GOT3 (cell line): Measurements from ENCODE around the gene ING4.

Experiments used
- DNase-seq: peaks from one replicate; lab custom pipeline; 2025; ENCODE audit warnings: mixed read lengths; lab: John Stamatoyannopoulos, UW

Gene ING4

DNA sequence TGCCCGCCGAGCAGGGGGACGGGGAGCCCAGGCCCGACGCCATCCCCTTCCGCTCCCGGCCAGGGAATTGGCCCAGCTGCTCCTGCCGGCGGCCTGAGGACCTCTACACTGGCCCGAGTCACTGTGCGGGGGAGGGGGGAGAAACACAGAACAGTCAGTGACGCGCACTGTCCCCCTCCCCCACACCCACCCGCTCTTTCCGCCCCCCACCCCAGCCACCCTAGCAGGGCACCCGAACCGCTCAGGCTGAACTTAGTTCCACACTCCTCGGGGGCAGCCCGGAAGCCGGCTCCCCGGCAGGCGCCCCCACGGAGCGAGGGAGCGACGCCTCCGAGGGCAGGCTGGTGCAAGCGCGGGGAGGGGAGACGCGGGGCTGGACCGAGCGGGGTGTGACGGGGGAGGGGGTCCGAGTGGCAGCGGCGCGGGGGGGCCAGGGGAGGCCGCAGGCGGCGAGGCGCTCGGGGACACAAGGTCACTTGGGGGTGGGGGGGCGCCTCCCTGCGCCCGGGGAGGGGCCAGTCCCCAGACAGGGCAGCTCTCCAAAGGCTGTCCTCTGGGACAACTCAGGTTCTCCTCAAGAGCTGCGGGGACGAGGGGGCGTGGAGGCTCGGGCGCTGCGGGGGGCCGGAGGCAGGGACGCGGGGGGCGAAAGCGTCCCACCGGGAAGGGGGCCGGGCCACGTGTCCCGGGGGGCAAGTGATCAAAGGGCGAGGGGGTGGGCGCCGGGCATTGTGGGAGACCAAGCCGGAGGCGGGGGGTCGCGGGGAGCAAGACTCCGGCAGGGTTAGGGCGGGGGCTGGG, 56.4 kb downstream of the ING4 start:
- DNase-seq = no peak

DNA sequence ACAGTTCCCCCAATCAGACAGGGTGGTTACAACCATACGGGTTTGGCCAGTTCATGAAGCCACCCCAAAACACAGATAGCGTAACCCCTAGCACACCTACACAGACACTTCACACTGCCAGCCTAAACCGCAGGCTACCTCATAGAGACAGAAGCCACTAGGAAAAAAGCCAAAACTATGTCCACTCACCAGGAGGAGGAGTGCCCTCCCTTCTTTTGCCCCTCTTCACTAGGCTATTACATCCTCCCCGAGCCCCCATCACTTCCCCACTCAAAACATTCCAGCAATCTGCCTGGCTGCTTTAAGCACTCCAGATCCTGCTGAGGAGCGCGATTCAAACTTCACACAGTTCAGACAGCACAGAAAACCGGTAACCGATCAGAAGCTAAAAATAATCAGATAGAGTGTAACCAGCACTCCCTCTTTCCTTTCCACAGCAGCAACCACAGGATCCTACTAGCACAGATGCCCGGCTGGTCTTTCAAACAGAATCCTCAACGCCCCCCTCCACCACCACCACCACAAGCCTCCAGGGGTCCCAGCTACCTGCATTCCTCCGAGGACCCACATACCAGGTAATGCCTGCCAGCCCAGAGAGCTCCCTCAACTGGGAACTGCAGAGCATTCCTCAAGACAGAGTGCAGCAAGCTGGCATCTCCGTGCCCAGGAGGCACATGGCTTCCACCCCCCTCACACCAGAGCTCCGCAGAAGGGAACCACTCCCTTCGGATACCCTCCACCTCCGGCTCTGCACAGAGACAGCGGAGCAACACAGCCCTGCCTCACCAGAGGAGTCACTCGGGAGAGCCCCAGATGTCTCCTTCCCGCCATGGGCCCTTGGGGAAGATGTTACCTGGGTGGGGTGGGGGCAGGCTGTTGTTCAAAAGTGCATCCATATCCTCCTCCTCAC, 57.2 kb downstream of the ING4 start:
- no peak for DNase-seq

DNA sequence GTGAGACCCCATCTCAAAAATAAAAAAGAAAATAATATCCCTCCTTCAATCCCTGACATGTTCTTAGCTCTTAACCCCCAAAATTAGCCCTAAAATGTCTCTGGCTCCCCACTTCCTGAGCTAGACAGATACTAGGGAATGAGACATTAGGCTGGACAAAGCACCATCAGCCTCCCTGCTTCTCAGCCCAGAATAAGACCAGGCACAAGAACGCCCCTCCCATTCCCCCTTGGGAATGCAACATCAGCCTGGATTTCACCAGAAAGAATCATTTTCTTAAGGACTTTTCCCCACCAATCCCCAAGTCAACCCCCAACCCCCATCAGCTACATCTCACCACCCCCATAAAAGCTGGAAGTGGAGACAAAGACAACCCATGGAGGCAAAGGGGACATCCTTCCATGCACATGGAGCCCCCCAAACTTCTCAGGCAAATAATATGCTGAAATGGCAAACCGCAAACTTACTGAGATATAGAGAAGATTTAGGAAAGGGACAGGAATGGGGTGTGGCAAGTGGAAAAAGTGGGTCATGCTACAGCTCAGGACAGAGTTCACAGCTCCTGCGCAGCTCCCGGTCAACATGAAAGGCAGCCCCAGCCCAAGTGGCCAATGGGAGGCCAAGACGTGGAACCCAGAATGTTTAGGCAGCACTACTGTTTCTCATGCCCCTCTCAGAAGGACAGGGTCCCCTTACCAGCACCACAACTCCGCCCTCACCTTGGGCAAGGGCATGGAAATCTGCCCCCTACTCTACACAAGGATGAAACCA, 58.5 kb downstream of the ING4 start:
- no peak for DNase-seq

DNA sequence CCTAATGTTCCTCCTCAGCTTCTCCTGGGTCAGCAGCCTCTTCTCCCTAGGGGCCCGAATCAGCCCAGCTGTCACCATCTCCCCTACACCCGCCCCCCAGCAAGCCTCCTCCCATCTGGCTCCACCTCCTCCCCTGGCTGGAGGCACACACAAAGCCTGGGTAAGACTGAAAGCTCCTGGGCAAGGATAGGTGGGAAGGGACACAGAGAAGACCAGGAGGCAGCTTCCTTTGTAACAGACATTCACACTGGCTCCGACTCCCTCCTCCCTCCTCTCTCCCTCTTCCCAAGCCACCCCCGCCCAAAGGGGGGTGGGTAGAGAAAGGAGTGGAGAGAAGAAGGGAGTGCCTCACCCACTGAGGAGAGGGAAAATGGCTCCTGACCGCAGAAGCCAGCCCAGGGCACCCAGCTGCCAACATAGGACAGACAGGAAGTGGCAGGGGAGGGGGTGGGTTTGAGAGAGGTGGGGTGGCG, 59.8 kb downstream of the ING4 start:
- DNase-seq = no peak

DNA sequence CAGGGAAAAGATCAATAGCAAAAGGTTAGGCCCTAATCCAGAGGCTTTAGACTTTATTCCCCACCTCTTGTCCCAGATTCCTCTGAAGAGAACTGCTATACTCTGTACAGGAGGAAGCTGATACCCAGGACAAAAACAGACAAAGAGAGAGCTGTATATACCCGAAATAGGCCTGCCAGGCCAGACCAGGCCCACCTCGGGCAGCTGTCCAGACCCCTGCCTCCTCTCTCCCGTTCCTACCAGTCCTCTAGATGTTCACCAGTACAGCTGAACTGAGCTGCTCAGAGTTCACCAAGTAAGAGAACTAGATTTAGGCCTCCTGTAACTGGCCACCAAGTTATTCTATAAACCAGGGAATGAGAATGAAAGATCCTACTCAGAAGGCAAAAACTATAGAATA, 60.4 kb downstream of the ING4 start:
- no peak for DNase-seq
